Measurements from ENCODE around the gene PDE4B. TPM values are rescaled to one million over a fixed set of nuclear protein-coding genes. Genes with fewer than 3 reads are reported as not detected.

The PDE4B gene
- polyA plus RNA-seq, 1 donor, result 9.3 TPM

GRCh38 chr1:66274634-66275033 lies 481.9 kb downstream of the PDE4B start:
- H3K27me3 ChIP-seq (ENCODE audit: control insufficient read depth, insufficient read depth, low read length), result no peaks in the 10 kb centered on the region
- no peaks in the 10 kb centered on the region for H3K36me3 ChIP-seq (ENCODE audit: control insufficient read depth, insufficient read depth, low read length)
- no peak overlapping the region for H3K4me3 ChIP-seq (ENCODE audit: low read length)
- no peak for DNase-seq
- no peaks in the 10 kb centered on the region for H3K9me3 ChIP-seq (ENCODE audit: control insufficient read depth, low read depth, low read length)
- H3K4me1 ChIP-seq (ENCODE audit: control insufficient read depth, insufficient read depth, low read length), result peaks cover 7% of the 10 kb centered on the region
- no peak overlapping the region for H3K27ac ChIP-seq (ENCODE audit: low read length)
- WGBS (ENCODE audit: insufficient coverage, low lambda C conversion rate), result no CpG with 5 or more reads among the region's 1 CpG

DNA sequence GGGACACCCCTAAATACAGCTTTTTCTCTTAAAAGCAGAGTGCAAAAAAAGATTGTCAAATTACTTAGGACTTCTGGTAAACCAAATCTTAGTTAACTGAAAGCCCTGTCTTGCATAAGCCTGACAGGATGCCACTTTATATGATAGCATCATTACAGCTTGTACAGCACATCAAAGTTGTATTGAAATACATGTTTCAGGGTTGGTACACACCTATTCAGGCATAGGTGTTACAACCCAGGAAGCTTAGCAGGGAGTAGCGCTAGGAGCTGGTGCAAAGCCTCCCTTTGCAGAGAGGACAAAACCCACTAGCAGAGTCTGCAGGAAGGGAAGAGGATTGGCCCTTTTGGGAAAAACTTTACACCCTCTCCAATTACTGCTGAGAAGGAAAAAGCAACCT lies 482.4 kb downstream of the PDE4B start:
- H3K36me3 ChIP-seq (ENCODE audit: control insufficient read depth, insufficient read depth, low read length), result no peaks in the 10 kb centered on the region
- no peaks in the 10 kb centered on the region for H3K9me3 ChIP-seq (ENCODE audit: control insufficient read depth, low read depth, low read length)
- no peak overlapping the region for H3K4me3 ChIP-seq (ENCODE audit: low read length)
- no peaks in the 10 kb centered on the region for H3K27me3 ChIP-seq (ENCODE audit: control insufficient read depth, insufficient read depth, low read length)
- H3K27ac ChIP-seq (ENCODE audit: low read length), result no peak overlapping the region
- no CpG with 5 or more reads among the region's 1 CpG for WGBS (ENCODE audit: insufficient coverage, low lambda C conversion rate)
- DNase-seq, result no peak
- peaks cover 7% of the 10 kb centered on the region for H3K4me1 ChIP-seq (ENCODE audit: control insufficient read depth, insufficient read depth, low read length)

DNA sequence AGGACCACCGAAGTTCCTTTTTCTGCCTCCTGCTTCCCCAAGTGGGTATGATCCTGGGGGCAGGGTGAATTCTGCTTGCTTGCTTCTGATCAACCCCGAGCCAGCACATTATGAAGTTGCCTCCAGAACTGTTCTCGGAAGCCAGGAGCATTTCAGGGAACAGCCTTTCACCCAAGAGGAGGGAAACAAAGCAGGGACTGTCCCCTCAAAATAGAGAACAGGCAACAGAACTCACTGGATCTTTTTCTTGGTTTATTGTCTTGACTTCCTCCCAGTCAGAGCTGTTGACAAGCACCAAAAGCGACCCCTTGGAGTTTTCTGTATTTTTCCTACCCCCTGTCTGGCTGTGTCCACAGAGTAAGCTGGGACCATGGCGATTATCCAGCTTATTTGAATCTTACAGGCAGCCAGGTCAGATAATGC lies 482.9 kb downstream of the PDE4B start:
- whole genome bisulfite sequencing (ENCODE audit: insufficient coverage, low lambda C conversion rate), result no CpG with 5 or more reads among the region's 5 CpGs
- no peaks in the 10 kb centered on the region for H3K27me3 ChIP-seq (ENCODE audit: control insufficient read depth, insufficient read depth, low read length)
- no peak overlapping the region for H3K4me3 ChIP-seq (ENCODE audit: low read length)
- H3K4me1 ChIP-seq (ENCODE audit: control insufficient read depth, insufficient read depth, low read length), result peaks cover 7% of the 10 kb centered on the region
- H3K27ac ChIP-seq (ENCODE audit: low read length), result no peak overlapping the region
- no peaks in the 10 kb centered on the region for H3K9me3 ChIP-seq (ENCODE audit: control insufficient read depth, low read depth, low read length)
- H3K36me3 ChIP-seq (ENCODE audit: control insufficient read depth, insufficient read depth, low read length), result no peaks in the 10 kb centered on the region
- no peak for DNase-seq

- no peaks in the 10 kb centered on the region for H3K9me3 ChIP-seq (ENCODE audit: control insufficient read depth, low read depth, low read length)
- peaks cover 7% of the 10 kb centered on the region for H3K4me1 ChIP-seq (ENCODE audit: control insufficient read depth, insufficient read depth, low read length)
- H3K27me3 ChIP-seq (ENCODE audit: control insufficient read depth, insufficient read depth, low read length), result no peaks in the 10 kb centered on the region
- DNase-seq, result no peak
- no peak overlapping the region for H3K27ac ChIP-seq (ENCODE audit: low read length)
- no peaks in the 10 kb centered on the region for H3K36me3 ChIP-seq (ENCODE audit: control insufficient read depth, insufficient read depth, low read length)
- H3K4me3 ChIP-seq (ENCODE audit: low read length), result no peak overlapping the region
- 80% methylated on average over 1 of the region's 3 CpGs for WGBS (ENCODE audit: insufficient coverage, low lambda C conversion rate)
These were observed 483.5 kb downstream of the PDE4B start for GRCh38 chr1:66276218-66276617.

GRCh38 chr1:66278260-66279021 lies 485.7 kb downstream of the PDE4B start:
- DNase-seq, result no peak
- no peaks in the 10 kb centered on the region for H3K4me1 ChIP-seq (ENCODE audit: control insufficient read depth, insufficient read depth, low read length)
- no peak overlapping the region for H3K4me3 ChIP-seq (ENCODE audit: low read length)
- H3K27ac ChIP-seq (ENCODE audit: low read length), result no peak overlapping the region
- WGBS (ENCODE audit: insufficient coverage, low lambda C conversion rate), result no CpG with 5 or more reads among the region's 7 CpGs
- H3K27me3 ChIP-seq (ENCODE audit: control insufficient read depth, insufficient read depth, low read length), result no peaks in the 10 kb centered on the region
- H3K36me3 ChIP-seq (ENCODE audit: control insufficient read depth, insufficient read depth, low read length), result no peaks in the 10 kb centered on the region
- no peaks in the 10 kb centered on the region for H3K9me3 ChIP-seq (ENCODE audit: control insufficient read depth, low read depth, low read length)

DNA sequence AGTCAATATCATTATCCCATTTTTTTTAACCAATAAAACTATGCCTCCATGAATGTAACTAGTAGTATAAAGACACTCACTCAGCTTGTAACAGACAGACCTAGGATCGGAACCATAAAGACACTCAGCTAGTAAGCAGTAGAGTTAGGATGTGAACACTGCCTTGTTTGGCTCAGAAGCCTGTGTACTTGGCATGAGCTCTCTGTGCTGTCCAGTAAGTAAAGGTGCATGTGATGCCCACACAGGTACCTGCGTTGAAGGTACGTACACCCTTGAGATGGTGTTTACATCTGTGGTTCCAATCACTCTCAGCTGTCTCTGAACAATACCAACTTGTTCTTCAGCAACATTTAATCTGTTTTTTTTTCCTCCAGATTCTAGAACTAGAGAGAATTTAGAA lies 489.1 kb downstream of the PDE4B start:
- WGBS (ENCODE audit: insufficient coverage, low lambda C conversion rate), result no CpG with 5 or more reads among the region's 3 CpGs
- Histone ChIP-seq H3K4me3 (ENCODE audit: low read length) (no peak overlapping the region), H3K36me3 (ENCODE audit: control insufficient read depth, insufficient read depth, low read length) (no peaks in the 10 kb centered on the region), H3K27ac (ENCODE audit: low read length) (no peak overlapping the region), H3K27me3 (ENCODE audit: control insufficient read depth, insufficient read depth, low read length) (no peaks in the 10 kb centered on the region), H3K9me3 (ENCODE audit: control insufficient read depth, low read depth, low read length) (no peaks in the 10 kb centered on the region), H3K4me1 (ENCODE audit: control insufficient read depth, insufficient read depth, low read length) (no peaks in the 10 kb centered on the region)
- no peak for DNase-seq

DNA sequence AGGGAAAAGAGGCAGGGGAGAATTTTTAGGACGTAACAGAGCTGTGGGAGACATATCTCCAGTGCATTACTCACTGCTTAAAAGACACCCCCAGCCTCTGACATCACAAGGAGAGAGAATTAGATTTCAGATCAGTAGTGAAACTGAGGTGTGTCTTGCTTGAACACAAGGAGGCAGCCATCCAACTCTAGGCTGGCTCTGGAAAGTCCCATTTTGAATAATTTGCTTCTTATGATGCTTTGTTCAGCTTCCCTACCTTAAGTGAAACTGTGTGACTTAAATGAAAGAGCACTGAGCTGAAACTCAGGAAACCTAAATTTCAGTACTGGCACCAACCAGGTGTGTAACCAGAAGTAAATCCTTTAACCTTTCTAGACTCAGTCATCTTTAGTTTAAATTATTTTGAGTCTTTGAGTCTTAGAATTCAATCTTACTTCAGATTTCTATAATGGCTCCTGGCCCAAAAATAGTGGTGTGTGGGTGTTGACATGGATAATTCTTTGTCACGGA lies 489.7 kb downstream of the PDE4B start:
- Histone ChIP-seq H3K27me3 (ENCODE audit: control insufficient read depth, insufficient read depth, low read length) (no peaks in the 10 kb centered on the region), H3K4me1 (ENCODE audit: control insufficient read depth, insufficient read depth, low read length) (no peaks in the 10 kb centered on the region), H3K27ac (ENCODE audit: low read length) (no peak overlapping the region), H3K4me3 (ENCODE audit: low read length) (no peak overlapping the region), H3K36me3 (ENCODE audit: control insufficient read depth, insufficient read depth, low read length) (no peaks in the 10 kb centered on the region), H3K9me3 (ENCODE audit: control insufficient read depth, low read depth, low read length) (no peaks in the 10 kb centered on the region)
- WGBS (ENCODE audit: insufficient coverage, low lambda C conversion rate), result no CpG with 5 or more reads among the region's 2 CpGs
- DNase-seq, result no peak

GRCh38 chr1:66282891-66283621 lies 490.4 kb downstream of the PDE4B start:
- H3K4me3 ChIP-seq (ENCODE audit: low read length), result no peak overlapping the region
- no peaks in the 10 kb centered on the region for H3K9me3 ChIP-seq (ENCODE audit: control insufficient read depth, low read depth, low read length)
- no peak overlapping the region for H3K27ac ChIP-seq (ENCODE audit: low read length)
- DNase-seq, result no peak
- H3K36me3 ChIP-seq (ENCODE audit: control insufficient read depth, insufficient read depth, low read length), result no peaks in the 10 kb centered on the region
- no peaks in the 10 kb centered on the region for H3K27me3 ChIP-seq (ENCODE audit: control insufficient read depth, insufficient read depth, low read length)
- 100% methylated on average over 2 of the region's 3 CpGs for WGBS (ENCODE audit: insufficient coverage, low lambda C conversion rate)
- no peaks in the 10 kb centered on the region for H3K4me1 ChIP-seq (ENCODE audit: control insufficient read depth, insufficient read depth, low read length)

GRCh38 chr1:66283622-66284041 lies 490.9 kb downstream of the PDE4B start:
- no peak overlapping the region for H3K27ac ChIP-seq (ENCODE audit: low read length)
- H3K4me1 ChIP-seq (ENCODE audit: control insufficient read depth, insufficient read depth, low read length), result no peaks in the 10 kb centered on the region
- no peaks in the 10 kb centered on the region for H3K27me3 ChIP-seq (ENCODE audit: control insufficient read depth, insufficient read depth, low read length)
- H3K9me3 ChIP-seq (ENCODE audit: control insufficient read depth, low read depth, low read length), result no peaks in the 10 kb centered on the region
- no peak overlapping the region for H3K4me3 ChIP-seq (ENCODE audit: low read length)
- H3K36me3 ChIP-seq (ENCODE audit: control insufficient read depth, insufficient read depth, low read length), result no peaks in the 10 kb centered on the region
- no CpG with 5 or more reads among the region's 2 CpGs for WGBS (ENCODE audit: insufficient coverage, low lambda C conversion rate)
- no peak for DNase-seq

GRCh38 chr1:66284746-66285145 lies 492.1 kb downstream of the PDE4B start:
- H3K4me3 ChIP-seq (ENCODE audit: low read length), result no peak overlapping the region
- no peak overlapping the region for H3K27ac ChIP-seq (ENCODE audit: low read length)
- no peaks in the 10 kb centered on the region for H3K4me1 ChIP-seq (ENCODE audit: control insufficient read depth, insufficient read depth, low read length)
- 100% methylated on average over 1 of the region's 2 CpGs for WGBS (ENCODE audit: insufficient coverage, low lambda C conversion rate)
- no peaks in the 10 kb centered on the region for H3K9me3 ChIP-seq (ENCODE audit: control insufficient read depth, low read depth, low read length)
- H3K27me3 ChIP-seq (ENCODE audit: control insufficient read depth, insufficient read depth, low read length), result no peaks in the 10 kb centered on the region
- no peak for DNase-seq
- H3K36me3 ChIP-seq (ENCODE audit: control insufficient read depth, insufficient read depth, low read length), result no peaks in the 10 kb centered on the region
